ENCODE measurements around the gene FBXW11. TPM values are rescaled to one million over a fixed set of nuclear protein-coding genes. Genes with fewer than 3 reads are reported as not detected.
"Not testable (repeated sequence)": the region's sequence is repeated elsewhere in the genome, so short reads cannot be mapped to it uniquely, and the experiment has no call there.

The FBXW11 gene
- total RNA-seq, 2 donors from 2014 or later = 76.3 to 81.7 TPM

- TF ChIP-seq CTCF (IDR thresholded peaks at IDR 0.05) = no peak
- H3K4me3 ChIP-seq = no peak overlapping the region
- H3K27ac ChIP-seq = no peak overlapping the region
- no peaks in the 10 kb centered on the region for H3K36me3 ChIP-seq
- H3K9me3 ChIP-seq = no peaks in the 10 kb centered on the region
- H3K27me3 ChIP-seq = no peaks in the 10 kb centered on the region
- no peak for DNase-seq (ENCODE audit: low spot score)
- peaks cover 0 to 4% of the 10 kb centered on the region in 2 donors for H3K4me1 ChIP-seq
These were observed 28.6 kb upstream of the FBXW11 start for GRCh38 chr5:172035049-172035448.

- Histone ChIP-seq H3K27me3 (no peaks in the 10 kb centered on the region), H3K27ac (no peak overlapping the region), H3K4me1 (no peaks in the 10 kb centered on the region), H3K4me3 (no peak overlapping the region), H3K9me3 (no peaks in the 10 kb centered on the region), H3K36me3 (no peaks in the 10 kb centered on the region)
- no peak for DNase-seq (ENCODE audit: low spot score)
- no peak for TF ChIP-seq CTCF (IDR thresholded peaks at IDR 0.05)
These were observed 25.5 kb upstream of the FBXW11 start for GRCh38 chr5:172031894-172032461.

GRCh38 chr5:172029876-172030275 lies 23.4 kb upstream of the FBXW11 start:
- no peaks in the 10 kb centered on the region for H3K9me3 ChIP-seq
- no peak overlapping the region for H3K27ac ChIP-seq
- no peak for TF ChIP-seq CTCF (IDR thresholded peaks at IDR 0.05)
- H3K4me3 ChIP-seq = no peak overlapping the region
- H3K36me3 ChIP-seq = no peaks in the 10 kb centered on the region
- no peaks in the 10 kb centered on the region for H3K27me3 ChIP-seq
- no peak for DNase-seq (ENCODE audit: low spot score)
- no peaks in the 10 kb centered on the region for H3K4me1 ChIP-seq

- TF ChIP-seq CTCF (IDR thresholded peaks at IDR 0.05) = no peak
- DNase-seq (ENCODE audit: low spot score) = no peak
- Histone ChIP-seq H3K27me3 (no peaks in the 10 kb centered on the region), H3K4me1 (no peaks in the 10 kb centered on the region), H3K9me3 (no peaks in the 10 kb centered on the region), H3K36me3 (no peaks in the 10 kb centered on the region), H3K4me3 (no peak overlapping the region), H3K27ac (no peak overlapping the region)
These were observed 21.7 kb upstream of the FBXW11 start for GRCh38 chr5:172028167-172028566.

- H3K27me3 ChIP-seq; H3K9me3 ChIP-seq; DNase-seq (ENCODE audit: low spot score); H3K4me3 ChIP-seq; H3K36me3 ChIP-seq; H3K4me1 ChIP-seq; H3K27ac ChIP-seq: not testable (repeated sequence)
These were observed 13.8 kb upstream of the FBXW11 start for GRCh38 chr5:172020110-172020786.

GRCh38 chr5:172015346-172015745 lies 8.9 kb upstream of the FBXW11 start:
- Histone ChIP-seq H3K27ac (no peak overlapping the region), H3K27me3 (no peaks in the 10 kb centered on the region), H3K9me3 (no peaks in the 10 kb centered on the region), H3K4me3 (no peak overlapping the region), H3K4me1 (no peaks in the 10 kb centered on the region), H3K36me3 (no peaks in the 10 kb centered on the region)
- no peak for TF ChIP-seq CTCF (IDR thresholded peaks at IDR 0.05)
- DNase-seq (ENCODE audit: low spot score) = no peak

All from right atrium auricular region (tissue), 2 donors.